HG03469 (cell line): ENCODE data around the gene OR7A5.
"Not testable (repeated sequence)": the region's sequence is repeated elsewhere in the genome, so short reads cannot be mapped to it uniquely, and the experiment has no call there.

Experiments used
- ATAC-seq: cut with Tn5 transposase; IDR thresholded peaks from one replicate; pipeline ENCODE4 v1.9.1; 2021; ENCODE audit warnings: mild to moderate bottlenecking, moderate library complexity, moderate number of reproducible peaks; ENCODE audit not compliant: unreplicated experiment

OR7A5 gene

GRCh38 chr19:14835011-14835410 is at the start of gene OR7A5, which contains the start of gene OR7C1:
TSS of gene OR7A5 (minus strand) at chr19:14835185. CDS start at chr19:14828241, 6,944 bp downstream.
TSS of gene OR7C1 (minus strand) at chr19:14835185. CDS start at chr19:14800136, 35,049 bp downstream.
- no peak for ATAC-seq

- ATAC-seq = no peak
Observed at GRCh38 chr19:14871619-14872230, 36.7 kb upstream of the OR7A5 start.

GRCh38 chr19:14868497-14868896 is 33.5 kb upstream of the OR7A5 start:
- no peak for ATAC-seq

GRCh38 chr19:14848822-14849221 is 13.8 kb upstream of the OR7A5 start, which contains the start of gene OR7A10:
TSS of gene OR7A10 (minus strand) at chr19:14848922. CDS start at chr19:14841877, 7,045 bp downstream.
- ATAC-seq = no peak

- ATAC-seq = no peak
Observed at GRCh38 chr19:14843578-14843977, 8.6 kb upstream of the OR7A5 start.

- no peak for ATAC-seq
Observed at GRCh38 chr19:14843169-14843568, 8.2 kb upstream of the OR7A5 start.

GRCh38 chr19:14840206-14840605 is 5.2 kb upstream of the OR7A5 start:
- ATAC-seq = no peak

- ATAC-seq = no peak
Observed at GRCh38 chr19:14837391-14837790, 2.4 kb upstream of the OR7A5 start.

GRCh38 chr19:14830702-14831101 is 4.3 kb downstream of the OR7A5 start:
- no peak for ATAC-seq

GRCh38 chr19:14826006-14826405 is 9.0 kb downstream of the OR7A5 start:
- no peak for ATAC-seq

- no peak for ATAC-seq
Observed at GRCh38 chr19:14821937-14822336, 13.0 kb downstream of the OR7A5 start.

GRCh38 chr19:14818588-14818987 is 16.4 kb downstream of the OR7A5 start:
- no peak for ATAC-seq

- ATAC-seq = no peak
Observed at GRCh38 chr19:14817052-14817451, 17.9 kb downstream of the OR7A5 start.

- ATAC-seq = no peak
Observed at GRCh38 chr19:14814982-14815652, 19.9 kb downstream of the OR7A5 start.

- no peak for ATAC-seq
Observed at GRCh38 chr19:14809272-14810057, 25.5 kb downstream of the OR7A5 start.

- ATAC-seq = no peak
Observed at GRCh38 chr19:14804765-14805164, 30.2 kb downstream of the OR7A5 start.

GRCh38 chr19:14798760-14799159 is 36.2 kb downstream of the OR7A5 start:
- ATAC-seq = no peak

- no peak for ATAC-seq
Observed at GRCh38 chr19:14796021-14796420, 39.0 kb downstream of the OR7A5 start.

GRCh38 chr19:14795078-14795721 is 39.8 kb downstream of the OR7A5 start:
- no peak for ATAC-seq

- not testable (repeated sequence) for ATAC-seq
Observed at GRCh38 chr19:14792250-14792649, 42.7 kb downstream of the OR7A5 start.

GRCh38 chr19:14786421-14786851 is 48.5 kb downstream of the OR7A5 start:
- no peak for ATAC-seq
